Measurements from ENCODE around the gene REG4.
A peak's percentile ranks its signal among the peaks of the same experiment; 100 is the strongest.

The REG4 gene

GRCh38 chr1:119778886-119779560, 32.2 kb downstream of the REG4 start:
- no peak for DNase-seq

GRCh38 chr1:119778359-119778758, 32.9 kb downstream of the REG4 start:
- DNase-seq, result no peak

- DNase-seq, result no peak
These were observed 36.3 kb downstream of the REG4 start for GRCh38 chr1:119774746-119775490.

DNA sequence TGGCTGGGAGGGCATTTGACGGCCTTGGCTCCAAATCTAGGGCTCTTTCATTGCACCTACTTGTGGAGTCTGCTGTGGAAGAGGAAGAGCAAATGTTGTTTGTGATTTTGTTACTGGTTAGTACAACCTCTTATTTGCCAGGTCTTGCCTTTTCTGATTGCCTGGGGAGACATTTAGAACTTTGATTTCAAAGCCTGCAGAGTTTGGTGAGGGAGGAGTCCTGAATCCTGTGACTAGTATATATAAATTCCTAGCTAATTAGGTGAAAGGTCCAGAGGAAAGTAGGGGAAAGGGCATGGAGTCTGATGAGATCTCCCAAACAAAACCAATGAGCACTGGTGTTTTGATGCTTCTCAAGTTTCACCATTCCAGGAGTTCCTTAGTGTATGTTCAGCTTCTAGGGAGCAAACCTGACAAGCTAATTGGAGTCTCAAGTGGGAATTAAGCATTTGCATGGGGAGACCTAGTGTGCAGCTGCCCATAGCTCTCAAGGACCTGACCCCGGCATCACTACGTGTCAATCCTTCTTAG, 37.5 kb downstream of the REG4 start:
- DNase-seq, result no peak

- no peak for DNase-seq
These were observed 39.0 kb downstream of the REG4 start for GRCh38 chr1:119772298-119772697.

DNA sequence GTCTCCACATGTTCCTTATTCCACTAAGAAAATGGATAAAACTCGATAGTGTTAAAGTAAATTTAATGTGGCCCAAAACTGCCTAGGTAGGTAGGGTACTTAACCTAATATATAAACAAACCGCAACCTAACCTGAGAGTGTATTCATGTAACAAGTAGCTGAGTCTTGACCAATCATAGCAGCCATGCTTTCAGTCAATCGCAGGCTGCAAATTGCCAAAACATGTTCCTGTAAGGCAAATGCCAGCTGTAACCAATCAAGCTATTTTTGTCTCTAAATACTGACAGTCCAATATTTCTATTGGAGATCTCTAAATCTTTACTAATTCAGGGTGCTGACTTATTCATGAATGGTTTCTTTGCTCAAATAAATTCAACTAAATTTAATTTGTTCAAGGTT, 39.5 kb downstream of the REG4 start:
- DNase-seq, result no peak

DNA sequence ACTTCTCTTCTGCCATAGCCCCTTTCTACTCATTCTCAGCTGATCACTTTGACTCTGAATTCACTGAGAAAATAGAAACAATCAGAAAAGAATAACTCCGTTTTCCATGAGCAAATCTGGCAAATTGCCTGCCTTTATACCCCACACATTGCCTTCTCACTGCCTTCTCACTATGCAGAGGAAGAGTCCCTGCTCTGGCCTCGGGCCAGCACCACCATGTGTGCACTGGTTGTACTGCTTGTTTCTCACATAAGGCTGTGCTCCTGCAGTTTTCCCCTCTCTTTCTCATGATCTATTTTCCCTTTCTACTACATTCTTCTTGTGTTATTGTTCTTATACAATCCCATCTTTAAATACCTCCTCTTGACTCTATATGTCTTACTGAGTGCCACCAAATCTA, 40.2 kb downstream of the REG4 start:
- no peak for DNase-seq

DNA sequence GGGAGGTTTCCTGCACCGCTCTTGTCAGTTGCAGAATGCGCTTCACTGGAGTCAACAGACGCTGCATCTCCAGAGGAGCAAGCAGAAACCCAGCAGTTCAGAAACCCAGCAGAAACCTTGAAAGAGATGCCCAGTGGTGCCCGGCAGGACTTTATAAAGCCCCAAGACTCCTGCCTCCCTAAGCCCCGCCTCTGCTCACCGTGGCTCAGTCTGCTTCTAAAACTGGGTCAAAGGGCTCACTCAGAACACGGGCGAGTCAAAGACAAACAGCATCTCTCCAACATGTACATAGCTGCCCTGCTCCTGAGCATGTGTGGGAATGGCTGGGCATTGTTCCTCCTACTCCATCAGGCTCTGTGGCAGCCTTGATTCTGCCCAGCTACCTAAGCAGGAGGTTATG, 42.5 kb downstream of the REG4 start, which contains the start of gene HMGCS2:
Gene HMGCS2, minus strand, starts transcription at position 128 of the 400 bp plus-strand sequence. Its CDS starts 61 bp downstream, at position 67.
- DNase-seq, result no peak

DNA sequence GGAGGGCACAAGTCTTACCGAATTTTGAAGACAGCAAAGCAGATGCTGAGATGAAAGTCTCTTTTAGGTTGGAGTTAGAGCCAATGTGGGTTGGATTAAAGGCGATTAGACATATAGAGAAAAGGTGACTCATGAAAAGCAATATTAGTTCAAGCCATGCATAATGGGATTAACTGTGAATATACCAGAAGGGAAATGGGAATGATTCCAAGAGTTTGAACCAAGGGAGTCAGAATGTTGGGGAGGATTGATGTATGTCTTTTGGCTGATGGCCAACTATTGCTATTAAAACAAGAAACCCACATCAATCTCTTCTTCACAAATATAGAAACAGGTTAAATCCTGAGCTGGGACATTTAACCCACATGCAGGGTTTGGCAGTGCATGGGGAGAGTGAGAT, 43.8 kb downstream of the REG4 start:
- no peak for DNase-seq

DNA sequence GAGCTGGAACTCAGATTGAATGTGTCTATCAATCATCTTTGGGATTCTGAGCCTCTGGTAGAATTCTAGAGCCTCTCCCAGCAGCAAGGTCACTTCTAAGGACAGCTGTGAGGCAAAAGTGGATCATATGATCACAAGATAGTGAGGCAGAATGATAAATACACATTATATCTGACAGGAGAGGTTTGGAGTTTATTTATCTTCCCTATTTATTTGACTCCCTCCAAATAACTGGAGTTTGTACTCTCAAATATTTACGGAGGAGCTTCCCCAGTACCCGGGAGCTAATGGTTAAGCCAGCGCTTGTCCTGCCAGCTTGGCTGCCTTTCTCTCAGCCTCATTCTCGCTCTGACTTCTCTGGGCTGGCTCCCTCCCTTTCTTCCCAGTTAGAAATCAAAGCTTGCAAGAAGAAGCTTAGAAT, 44.9 kb downstream of the REG4 start:
- no peak for DNase-seq

DNA sequence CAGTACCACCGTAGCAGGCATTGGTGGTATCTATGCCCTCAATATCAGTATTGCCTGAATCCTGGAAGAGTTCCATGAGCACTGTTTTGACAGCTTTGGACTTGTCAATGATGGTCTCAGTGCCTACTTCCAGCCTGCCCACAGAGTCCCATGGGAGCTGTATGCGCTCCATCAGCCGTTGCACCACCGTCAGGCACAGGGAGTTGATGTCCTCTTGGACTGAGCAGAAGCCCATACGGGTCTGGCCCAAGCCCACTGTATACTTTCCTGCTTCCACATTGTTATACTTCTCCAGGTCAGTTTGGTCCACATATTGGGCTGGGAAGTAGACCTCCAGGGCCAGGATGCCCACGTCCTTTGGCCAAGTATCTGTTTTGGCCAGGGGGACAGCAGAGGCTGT, 47.0 kb downstream of the REG4 start:
- DNase-seq, result no peak

DNA sequence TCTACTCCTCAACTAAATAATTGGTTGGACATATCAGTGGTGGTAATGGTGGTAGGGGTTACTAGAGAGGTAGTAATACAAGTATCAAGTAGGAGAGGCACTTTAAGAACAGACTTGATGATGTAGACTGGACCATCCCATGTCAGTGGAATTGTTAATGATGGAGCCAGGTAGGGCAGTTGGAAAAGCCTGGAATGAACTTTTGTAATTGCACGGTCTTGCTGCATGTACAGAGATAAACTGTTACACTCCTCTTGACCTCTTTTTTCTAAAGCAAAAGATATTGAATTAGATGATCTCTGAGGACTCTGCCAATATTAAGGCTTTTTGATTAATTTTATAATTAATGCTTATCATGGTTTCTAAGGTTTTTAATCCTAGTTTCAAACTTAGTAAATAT, 48.3 kb downstream of the REG4 start:
- DNase-seq, result no peak

DNA sequence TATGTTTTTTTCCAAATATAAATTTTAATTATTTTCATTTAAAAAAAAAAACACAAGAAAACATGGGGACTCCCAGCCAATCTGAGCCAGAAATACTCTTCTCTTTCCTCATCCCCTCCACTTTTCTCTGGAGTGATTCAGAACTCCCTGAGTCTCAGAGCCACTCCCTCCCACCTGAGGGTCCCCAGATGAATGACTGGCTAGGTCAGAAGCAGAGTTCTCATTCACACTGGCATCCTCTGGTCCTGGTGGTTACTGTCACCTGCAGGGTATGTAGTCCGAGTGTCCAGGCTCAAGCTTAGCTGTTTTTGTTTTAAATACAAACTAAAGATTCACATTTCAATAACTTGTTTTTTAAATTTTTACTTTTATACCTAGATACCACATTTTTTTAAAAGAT, 48.9 kb downstream of the REG4 start:
- DNase-seq, result no peak

DNA sequence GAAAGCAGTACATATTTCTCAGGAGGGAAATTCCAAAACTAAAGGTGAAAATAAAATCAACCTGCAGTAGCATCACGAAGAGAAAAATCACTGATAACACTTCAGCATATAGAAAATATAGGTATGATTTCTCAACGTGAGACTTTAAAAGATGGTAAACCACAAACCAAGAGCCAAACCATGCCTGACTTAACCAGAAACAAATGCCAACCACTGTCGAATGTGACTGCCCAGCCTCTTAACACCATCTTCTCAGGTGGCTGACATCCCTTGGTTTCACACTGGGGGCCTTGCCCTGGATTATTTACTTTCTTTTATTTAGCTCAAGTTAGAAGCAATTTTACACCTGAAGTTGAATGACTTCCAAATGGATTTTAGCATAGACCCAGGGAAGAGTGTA, 52.7 kb downstream of the REG4 start:
- DNase-seq, result peak in 1 of 5 experiments; percentile 64

- DNase-seq, result peak in 1 of 5 experiments; percentile 48
These were observed 58.7 kb downstream of the REG4 start for GRCh38 chr1:119752592-119752991.

DNA sequence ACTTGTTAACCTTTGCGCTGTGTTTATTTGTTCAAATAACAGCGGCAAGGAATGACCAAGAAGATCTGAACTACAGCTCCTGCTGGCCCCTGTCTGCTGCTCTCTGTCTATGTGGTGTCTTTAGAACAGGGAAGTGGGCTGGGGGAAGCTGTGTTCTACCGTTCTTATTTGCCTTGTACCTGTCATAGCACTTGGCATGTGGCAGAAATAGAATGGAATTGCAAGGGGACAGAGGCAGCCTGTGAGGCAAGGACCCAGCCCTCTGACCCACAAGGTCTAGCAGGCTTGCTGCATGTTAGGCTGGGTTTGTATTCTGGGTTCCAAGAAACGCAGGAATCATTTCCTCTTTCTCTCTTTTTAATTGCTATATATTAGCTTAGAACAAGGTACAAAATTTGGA, 63.2 kb downstream of the REG4 start:
- no peak for DNase-seq

GRCh38 chr1:119747451-119747850, 63.8 kb downstream of the REG4 start:
- DNase-seq, result no peak

GRCh38 chr1:119745034-119745433, 66.2 kb downstream of the REG4 start:
- DNase-seq, result no peak

- no peak for DNase-seq
These were observed 66.7 kb downstream of the REG4 start for GRCh38 chr1:119744598-119744942.

All from T-helper 2 cell (primary cell).